Omental fat pad (tissue), 4 donors: ENCODE data around the gene UBQLN3. TPM values are rescaled to one million over a fixed set of nuclear protein-coding genes. Genes with fewer than 3 reads are reported as not detected.

ENCODE experiments used
- ATAC-seq: fragments of 150-250 bp; one replicate; pipeline ENCODE4 v1.9.1; 2016; ENCODE audit warnings: mild to moderate bottlenecking, moderate library complexity; ENCODE audit not compliant: low FRiP score
- DNase-seq: peaks from one replicate; pipeline ENCODE4 v3.0.0-alpha.2; 2019; ENCODE audit warnings: low spot score
- total RNA-seq, 4 donors: library from RNA; depleted of rRNA; stranded (reverse); fragments of >200 nt; gene quantifications; one replicate each; pipeline ENCODE4 v1.1.0, GENCODE V29; 2016
- TF ChIP-seq, protein P1 (sequence below), 3 donors: fragments of 450-650 bp; IDR thresholded peaks; one replicate each; pipeline ENCODE4 v1.5.1; 2016 to 2017; ENCODE audit warnings: antibody characterized with exemption in 3 of 3, mild to moderate bottlenecking in 3 of 3, moderate library complexity in 2 of 3

UBQLN3 gene
- total RNA-seq, 4 donors from 2014 or later = 0.82 to 1.3 (median 0.98) TPM

DNA sequence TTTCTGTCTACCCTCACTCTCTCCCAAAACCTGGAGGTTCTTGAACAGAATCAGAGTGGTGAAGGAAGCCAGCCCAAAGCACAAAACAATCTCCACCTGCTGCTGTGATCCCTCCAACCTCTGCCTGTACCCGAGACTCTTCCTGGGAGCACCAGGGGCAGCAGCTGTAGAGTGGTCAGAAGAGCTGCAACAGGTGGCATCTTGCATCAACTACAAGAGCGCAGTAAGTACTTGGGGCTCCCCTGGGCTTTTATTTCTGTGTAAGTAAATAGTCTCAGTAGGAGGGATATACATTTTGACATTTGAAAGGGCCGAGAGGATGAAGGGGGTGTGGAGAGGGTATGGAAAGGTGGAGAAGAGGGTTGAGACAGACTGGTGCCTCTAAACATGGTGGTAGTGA, 15.0 kb upstream of the UBQLN3 start:
- no peak for ATAC-seq
- TF ChIP-seq, protein P1, sequence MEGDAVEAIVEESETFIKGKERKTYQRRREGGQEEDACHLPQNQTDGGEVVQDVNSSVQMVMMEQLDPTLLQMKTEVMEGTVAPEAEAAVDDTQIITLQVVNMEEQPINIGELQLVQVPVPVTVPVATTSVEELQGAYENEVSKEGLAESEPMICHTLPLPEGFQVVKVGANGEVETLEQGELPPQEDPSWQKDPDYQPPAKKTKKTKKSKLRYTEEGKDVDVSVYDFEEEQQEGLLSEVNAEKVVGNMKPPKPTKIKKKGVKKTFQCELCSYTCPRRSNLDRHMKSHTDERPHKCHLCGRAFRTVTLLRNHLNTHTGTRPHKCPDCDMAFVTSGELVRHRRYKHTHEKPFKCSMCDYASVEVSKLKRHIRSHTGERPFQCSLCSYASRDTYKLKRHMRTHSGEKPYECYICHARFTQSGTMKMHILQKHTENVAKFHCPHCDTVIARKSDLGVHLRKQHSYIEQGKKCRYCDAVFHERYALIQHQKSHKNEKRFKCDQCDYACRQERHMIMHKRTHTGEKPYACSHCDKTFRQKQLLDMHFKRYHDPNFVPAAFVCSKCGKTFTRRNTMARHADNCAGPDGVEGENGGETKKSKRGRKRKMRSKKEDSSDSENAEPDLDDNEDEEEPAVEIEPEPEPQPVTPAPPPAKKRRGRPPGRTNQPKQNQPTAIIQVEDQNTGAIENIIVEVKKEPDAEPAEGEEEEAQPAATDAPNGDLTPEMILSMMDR (IDR thresholded peaks at IDR 0.05) = no peak
- DNase-seq = no peak

DNA sequence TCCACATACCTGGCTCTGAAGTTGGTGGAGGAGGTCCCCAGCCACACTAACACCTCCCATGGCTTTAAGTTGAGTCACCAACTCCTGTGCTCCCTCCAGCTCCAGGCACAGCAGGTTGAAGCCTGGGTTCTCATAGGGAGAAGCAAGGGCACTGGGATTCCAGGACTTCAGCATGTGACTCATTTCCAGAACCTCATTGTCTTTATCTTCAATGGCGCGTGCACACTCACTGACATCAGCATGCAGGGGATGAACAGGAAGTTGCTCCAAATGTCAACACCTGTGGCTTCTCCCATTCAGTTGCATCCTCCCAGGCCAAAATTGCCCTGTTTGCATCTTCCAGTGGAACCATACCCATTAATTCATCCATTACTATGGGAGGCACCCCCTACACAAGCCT, 12.6 kb upstream of the UBQLN3 start:
- TF ChIP-seq, protein P1 (IDR thresholded peaks at IDR 0.05) = no peak
- ATAC-seq = no peak
- no peak for DNase-seq

DNA sequence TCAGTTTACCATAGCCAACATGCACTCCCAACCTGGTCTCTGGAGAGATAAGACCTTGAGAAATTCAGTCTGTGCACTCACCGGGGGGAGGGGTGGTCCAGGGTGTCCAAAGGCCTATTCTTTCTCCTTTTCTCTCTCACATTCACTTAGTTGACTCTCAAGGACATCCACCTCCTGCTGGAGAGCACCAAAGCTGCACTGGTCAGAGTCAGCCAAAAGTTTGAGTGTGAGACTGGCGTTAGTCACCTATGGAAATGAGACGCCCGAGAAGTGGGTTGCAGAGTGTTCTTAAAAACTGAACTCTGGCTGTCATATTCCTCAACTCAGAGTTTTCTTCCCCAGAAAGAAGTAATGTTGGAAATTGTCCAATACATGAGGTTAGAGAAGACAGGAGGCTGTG, 11.8 kb upstream of the UBQLN3 start:
- TF ChIP-seq, protein P1 (IDR thresholded peaks at IDR 0.05) = no peak
- no peak for ATAC-seq
- no peak for DNase-seq

DNA sequence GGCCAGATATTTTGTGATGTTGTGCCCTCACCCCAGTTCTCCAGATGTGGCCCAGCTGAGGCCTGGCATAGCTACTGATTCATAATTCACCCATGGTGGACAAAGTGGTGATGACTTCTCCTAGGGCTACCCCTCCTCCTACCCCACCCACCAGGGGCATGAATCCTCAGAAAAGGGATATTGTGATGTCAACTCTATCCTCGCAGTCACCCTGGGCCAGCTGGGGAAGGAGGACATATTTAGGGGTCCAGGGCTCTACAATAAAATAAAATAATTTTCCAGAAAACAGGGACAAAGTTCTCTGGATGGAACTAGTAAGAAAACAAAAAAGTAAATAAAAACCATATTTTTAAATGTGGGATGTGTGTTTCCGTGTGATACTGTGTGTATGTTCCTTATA, 6.8 kb upstream of the UBQLN3 start, which contains the start of gene UBQLNL:
Gene UBQLNL, minus strand, starts transcription at position 101 of the 400 bp plus-strand sequence. CDS start 258 bp downstream, outside the sequence.
- TF ChIP-seq, protein P1 (IDR thresholded peaks at IDR 0.05) = no peak
- no peak for ATAC-seq
- no peak for DNase-seq

DNA sequence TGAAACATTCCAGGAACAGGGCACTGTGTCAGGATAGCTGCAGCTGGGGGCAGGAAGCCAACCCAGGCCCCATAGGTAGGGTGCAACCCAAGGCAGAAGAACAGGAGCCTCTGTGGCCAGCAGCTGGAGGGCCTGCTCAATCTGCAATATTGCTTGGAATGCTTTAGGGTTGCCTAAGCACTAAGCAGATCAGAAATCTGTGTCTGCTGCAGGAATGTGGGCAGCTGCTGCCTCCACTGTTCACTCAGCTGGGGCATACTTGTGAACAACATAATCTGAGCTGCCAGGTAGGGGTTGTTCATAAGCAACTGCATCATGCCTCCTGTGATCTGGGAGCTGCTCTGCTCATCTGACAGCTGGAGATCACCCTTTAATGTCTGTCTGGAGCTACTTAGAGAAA, 5.1 kb upstream of the UBQLN3 start:
- DNase-seq (no peak), ATAC-seq (no peak)
- TF ChIP-seq, protein P1 (IDR thresholded peaks at IDR 0.05) = no peak

DNA sequence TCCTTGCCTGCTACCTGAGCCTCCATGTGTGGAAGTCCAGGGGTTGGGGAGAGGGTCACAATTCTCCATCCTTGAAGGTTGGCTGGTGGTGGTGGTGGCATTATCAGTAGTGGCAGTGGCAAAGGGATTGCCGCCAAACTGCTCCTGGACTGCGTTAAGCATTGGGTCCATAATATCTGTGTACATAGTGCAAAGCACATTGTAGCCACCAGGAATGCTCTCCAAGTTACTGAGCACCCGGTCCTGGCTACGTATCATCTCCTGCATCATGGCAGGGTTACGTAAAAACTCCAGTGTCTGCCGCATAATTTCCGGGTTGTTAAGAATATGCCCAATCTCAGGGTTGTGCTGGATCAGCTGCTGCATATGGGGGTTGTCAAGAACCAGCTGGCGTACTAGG, 1.2 kb downstream of the UBQLN3 start:
- no peak for ATAC-seq
- TF ChIP-seq, protein P1 (IDR thresholded peaks at IDR 0.05) = no peak
- DNase-seq = no peak

DNA sequence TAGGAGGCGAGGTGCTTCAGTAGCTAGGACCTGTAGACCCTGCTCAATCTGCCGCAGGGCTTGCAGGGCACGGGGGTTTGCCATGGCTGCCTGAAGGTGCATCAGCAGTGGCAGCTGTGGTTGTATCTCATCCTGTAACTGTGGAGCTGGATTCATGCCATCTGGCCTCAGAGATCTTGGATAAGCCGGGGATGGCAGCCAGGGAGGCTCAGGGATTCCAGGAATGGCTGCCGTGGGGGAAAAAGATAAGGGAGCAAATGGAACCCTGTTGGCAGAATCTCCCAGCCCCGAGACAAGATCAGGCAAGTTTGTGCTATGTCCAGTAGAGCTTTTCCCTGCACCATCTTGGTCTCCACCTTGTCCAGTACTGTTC, 1.8 kb downstream of the UBQLN3 start:
- no peak for DNase-seq
- TF ChIP-seq, protein P1 (IDR thresholded peaks at IDR 0.05) = no peak
- ATAC-seq = no peak
